ENCODE measurements around the gene GJA3. TPM values are rescaled to one million over a fixed set of nuclear protein-coding genes. Genes with fewer than 3 reads are reported as not detected.

The GJA3 gene
- total RNA-seq (2014; rRNA removed; shearing (Covaris generic)), result 0.52 and 1.6 TPM in 2 replicates

- peak; percentile 8 for DNase-seq (ENCODE audit: low spot score)
These were observed at the start of gene GJA3 for GRCh38 chr13:20160306-20161274. TSS of gene GJA3 (minus strand) at chr13:20161052. CDS start at chr13:20143288, 17,764 bp downstream.

DNA sequence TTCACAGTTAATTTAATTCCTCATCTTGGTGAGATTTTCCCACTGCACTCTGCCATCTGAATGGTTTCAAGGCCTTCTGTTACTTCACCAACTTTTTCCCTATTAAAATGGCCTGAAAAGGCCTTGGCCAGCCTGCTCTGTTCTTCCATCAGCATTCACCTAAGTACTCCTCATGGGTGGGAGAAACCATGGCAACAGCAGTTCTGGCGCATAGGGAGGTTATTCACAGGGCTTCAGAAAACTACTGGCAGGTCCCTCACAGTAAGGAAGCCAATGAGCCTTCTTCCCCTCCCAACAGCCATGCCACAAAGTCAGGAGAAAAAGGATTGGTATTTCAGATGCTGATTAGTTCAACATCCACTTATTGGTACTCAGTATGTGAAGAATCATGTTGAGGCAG, 49.1 kb upstream of the GJA3 start:
- DNase-seq (ENCODE audit: low spot score), result no peak

DNA sequence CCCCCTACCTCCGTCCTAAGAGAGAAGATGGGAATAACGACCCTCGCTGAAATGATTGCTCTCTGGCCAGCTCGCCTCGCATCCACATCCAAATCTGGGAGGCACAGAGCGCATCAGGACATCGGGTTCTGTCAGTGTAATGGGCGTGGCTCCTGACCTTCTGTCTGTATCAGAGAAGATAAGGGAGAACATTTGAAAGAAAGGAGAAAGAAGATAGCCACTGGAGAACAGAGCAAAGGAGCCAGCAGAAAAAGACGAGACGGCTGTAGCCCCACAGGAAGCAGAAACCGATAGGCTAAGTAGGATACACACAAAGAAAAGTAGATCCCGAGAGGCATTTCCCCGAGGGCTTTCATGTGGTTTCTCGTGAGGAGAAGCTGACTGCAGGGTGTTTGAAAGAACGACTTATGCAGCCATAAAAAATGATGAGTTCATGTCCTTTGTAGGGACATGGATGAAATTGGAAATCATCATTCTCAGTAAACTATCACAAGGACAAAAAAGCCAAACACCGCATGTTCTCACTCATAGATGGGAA, 45.9 kb upstream of the GJA3 start:
- DNase-seq (ENCODE audit: low spot score), result no peak

GRCh38 chr13:20206065-20206697, 45.3 kb upstream of the GJA3 start:
- no peak for DNase-seq (ENCODE audit: low spot score)

DNA sequence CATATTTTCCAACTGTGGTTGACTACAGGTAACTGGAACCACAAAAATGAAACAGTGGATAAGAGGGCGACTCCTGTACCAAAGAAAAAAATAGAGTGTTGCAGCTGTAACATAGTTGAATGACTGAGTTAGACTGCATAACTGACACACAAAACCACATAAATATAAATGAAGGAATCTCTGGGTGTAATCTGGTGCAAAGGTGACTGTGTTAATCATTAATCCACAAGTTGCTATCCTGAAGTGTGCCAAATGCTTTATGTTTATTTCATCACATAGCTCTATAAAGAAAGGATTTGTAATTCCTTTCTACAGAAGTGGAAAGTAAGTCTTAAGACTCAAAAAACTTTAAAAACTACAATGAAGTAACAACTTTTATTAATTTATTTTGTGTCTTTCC, 37.9 kb upstream of the GJA3 start:
- DNase-seq (ENCODE audit: low spot score), result no peak

GRCh38 chr13:20197361-20197834, 36.5 kb upstream of the GJA3 start:
- peak; percentile 25 for DNase-seq (ENCODE audit: low spot score)

DNA sequence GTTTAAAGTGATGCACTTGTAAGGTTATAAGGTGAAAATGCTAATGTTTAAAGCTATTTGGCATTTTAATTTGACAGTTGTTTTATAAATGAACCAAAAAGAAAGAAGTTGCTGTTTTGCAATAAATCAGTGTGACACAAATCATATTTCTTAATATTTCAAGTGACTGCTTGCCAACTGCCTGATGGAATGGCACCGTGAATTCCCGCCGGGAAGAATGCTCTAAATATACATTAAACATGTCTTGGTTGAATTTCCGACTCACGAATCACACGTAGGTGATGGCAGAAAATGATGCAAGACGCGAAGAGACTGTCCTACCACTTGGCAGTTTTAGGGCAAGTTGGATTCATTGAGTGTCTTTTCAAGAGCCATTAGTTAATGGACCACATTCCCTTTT, 34.9 kb upstream of the GJA3 start:
- no peak for DNase-seq (ENCODE audit: low spot score)

DNA sequence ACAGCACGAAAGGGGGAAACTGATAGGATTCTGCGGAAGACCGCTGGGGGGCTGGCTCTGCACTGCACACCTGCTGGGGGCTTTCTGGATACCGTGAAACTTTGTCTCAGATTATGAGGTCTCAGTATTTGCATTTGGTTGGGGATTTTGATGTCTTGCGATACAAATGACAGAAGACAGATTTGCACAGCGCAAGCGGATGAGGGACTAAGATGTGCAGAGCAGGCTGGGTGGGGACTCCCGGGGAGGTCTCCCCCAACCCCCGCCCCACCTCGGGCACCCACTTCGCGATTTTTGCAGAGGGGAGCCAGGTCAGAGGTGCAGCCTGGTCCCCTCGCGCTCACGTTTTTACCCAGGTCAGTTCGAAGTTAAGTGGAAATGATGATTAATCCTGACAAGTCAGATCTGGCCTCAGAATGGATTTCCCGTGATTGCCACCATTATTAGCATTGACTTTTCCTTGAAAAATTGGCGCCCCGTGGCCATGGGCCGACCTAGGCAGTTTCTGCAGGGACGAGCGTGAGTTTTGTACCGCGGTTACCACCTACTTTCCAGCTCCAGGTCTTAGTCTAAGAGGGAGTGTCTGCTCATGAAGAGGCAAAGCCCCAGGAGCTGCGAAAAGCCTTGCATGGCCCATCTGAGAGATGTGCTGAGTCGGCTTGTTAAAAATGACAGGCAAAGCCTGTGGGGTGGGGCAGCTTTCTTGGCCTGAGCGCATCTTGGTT, 33.2 kb upstream of the GJA3 start:
- no peak for DNase-seq (ENCODE audit: low spot score)

DNA sequence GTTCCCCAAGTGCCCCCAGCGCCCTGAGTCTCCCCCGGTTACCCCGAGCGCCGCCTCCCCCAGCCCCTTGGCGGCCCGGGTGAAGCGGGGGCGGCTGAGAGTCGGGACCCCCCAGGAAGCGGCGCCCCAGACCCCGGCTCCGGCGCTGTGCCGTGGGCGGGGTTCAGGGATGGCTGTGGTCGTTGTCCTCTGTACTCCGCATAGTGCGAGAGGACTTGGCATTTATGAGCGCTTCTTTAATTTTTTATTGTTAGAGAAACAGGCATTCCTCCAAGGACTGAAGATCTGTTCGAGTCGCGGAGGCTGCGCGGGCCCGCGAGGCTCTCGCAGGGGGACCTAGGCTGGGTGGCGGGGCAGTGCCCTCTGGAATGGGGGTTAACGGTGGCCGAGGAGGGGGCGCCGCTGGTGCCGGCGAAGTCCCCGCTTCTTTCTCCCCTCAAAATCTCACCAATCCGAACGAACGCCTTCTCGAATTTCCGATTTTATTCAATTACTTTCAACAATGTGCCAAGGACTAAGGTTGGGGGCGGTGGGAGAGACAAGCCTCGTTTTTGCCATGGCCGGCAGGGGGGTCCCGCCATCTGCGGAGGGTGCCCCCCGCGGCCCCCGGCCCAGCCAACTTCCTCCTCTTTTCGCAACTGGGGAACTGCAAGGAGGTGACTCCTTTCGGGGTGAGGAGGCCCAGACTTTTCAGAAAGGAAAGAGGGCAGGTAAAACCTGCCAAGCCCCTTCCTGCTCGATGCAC, 32.5 kb upstream of the GJA3 start:
- no peak for DNase-seq (ENCODE audit: low spot score)

- no peak for DNase-seq (ENCODE audit: low spot score)
These were observed 31.9 kb upstream of the GJA3 start, which contains the start of gene GJB2 for GRCh38 chr13:20192836-20193161. TSS of gene GJB2 (minus strand) at chr13:20192938. CDS start at chr13:20189581, 3,357 bp downstream.

DNA sequence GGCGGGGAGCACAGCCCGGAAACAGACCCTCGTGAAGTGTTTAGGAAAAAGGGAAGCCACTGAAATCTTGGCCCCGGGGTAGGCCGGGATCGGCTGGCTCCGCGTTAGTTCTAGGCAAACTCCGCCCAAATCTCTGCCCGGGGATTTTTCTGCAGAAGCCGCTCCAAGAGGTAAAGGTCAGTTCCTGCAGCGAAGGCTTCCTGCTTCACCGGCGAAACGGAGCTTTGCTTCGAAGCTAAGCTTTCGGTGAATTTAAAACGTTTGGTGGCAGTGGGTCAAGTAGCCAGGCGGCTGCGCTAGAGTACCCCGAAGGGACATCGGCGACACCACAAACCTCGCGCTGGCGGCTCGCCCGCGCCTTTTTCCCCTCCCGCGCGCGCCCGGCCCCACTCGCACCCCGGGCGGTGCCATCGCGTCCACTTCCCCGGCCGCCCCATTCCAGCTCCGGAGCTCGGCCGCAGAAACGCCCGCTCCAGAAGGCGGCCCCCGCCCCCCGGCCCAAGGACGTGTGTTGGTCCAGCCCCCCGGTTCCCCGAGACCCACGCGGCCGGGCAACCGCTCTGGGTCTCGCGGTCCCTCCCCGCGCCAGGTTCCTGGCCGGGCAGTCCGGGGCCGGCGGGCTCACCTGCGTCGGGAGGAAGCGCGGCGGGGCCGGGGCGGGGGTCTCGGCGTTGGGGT, 31.4 kb upstream of the GJA3 start:
- DNase-seq (ENCODE audit: low spot score), result no peak

DNA sequence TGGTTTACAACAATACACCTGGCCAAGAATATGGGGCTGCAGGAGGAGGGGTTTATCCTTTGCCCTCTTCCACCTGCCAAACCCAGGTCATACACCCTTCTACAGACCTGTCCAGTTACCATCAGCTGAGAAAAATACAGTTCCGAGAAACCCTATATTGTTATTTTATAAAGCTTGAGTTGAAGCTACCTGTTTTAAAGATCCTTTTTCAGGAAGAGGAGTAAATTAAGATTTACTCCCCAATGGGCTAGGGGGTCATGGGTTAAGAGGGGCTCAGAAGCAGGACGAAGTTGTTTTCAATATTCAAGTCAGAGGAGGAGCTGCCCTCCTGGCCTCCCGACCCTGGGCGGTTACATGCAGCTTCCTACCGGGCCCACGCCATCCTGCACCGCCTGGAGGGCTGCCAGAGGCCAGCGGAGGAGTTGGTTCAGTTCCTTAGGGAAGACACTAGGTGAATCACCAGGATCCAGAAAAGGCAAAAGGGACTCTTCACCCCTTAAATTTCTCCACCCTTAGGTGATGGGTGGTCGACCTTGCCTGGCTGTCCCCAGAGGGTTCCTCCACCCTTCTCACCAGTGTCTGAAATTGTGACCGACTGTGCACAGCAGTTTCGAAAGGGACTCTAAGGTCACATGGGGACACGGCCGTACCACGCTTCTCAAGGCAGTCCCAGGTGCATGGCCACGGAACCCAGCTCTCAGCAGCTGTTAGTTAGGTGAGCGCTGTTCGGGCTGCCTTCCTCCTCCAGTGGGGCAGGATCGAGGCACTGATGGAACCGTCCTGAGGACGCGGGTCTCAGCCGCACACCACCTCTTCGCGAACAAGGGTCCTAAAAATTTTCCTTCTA, 30.7 kb upstream of the GJA3 start:
- no peak for DNase-seq (ENCODE audit: low spot score)

- peak; percentile 92 for DNase-seq (ENCODE audit: low spot score)
These were observed 29.8 kb upstream of the GJA3 start for GRCh38 chr13:20190481-20191310.

DNA sequence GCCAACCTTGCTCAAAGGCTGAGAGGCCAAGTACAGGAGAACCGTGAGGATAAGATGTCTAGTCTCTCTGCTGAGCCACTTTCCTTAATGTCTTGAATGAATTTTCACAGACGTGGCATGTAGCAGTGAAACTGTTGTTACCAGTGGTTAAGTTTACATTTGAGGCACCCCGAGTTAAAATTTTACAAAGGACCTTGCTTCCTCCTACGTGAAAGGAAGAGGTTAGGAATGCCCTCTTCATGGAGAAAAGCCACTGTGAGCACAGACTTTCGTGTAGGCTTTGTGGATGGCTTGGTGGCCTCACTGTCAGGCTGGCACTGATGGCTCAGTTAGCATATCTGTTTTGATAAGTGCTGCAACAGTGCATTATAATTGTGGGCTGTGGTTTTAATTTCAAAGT, 29.2 kb upstream of the GJA3 start:
- DNase-seq (ENCODE audit: low spot score), result no peak

DNA sequence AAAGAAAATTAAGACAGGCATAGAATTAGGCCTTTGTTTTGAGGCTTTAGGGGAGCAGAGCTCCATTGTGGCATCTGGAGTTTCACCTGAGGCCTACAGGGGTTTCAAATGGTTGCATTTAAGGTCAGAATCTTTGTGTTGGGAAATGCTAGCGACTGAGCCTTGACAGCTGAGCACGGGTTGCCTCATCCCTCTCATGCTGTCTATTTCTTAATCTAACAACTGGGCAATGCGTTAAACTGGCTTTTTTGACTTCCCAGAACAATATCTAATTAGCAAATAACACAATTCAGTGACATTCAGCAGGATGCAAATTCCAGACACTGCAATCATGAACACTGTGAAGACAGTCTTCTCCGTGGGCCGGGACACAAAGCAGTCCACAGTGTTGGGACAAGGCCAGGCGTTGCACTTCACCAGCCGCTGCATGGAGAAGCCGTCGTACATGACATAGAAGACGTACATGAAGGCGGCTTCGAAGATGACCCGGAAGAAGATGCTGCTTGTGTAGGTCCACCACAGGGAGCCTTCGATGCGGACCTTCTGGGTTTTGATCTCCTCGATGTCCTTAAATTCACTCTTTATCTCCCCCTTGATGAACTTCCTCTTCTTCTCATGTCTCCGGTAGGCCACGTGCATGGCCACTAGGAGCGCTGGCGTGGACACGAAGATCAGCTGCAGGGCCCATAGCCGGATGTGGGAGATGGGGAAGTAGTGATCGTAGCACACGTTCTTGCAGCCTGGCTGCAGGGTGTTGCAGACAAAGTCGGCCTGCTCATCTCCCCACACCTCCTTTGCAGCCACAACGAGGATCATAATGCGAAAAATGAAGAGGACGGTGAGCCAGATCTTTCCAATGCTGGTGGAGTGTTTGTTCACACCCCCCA, 28.1 kb upstream of the GJA3 start:
- DNase-seq (ENCODE audit: low spot score), result no peak

DNA sequence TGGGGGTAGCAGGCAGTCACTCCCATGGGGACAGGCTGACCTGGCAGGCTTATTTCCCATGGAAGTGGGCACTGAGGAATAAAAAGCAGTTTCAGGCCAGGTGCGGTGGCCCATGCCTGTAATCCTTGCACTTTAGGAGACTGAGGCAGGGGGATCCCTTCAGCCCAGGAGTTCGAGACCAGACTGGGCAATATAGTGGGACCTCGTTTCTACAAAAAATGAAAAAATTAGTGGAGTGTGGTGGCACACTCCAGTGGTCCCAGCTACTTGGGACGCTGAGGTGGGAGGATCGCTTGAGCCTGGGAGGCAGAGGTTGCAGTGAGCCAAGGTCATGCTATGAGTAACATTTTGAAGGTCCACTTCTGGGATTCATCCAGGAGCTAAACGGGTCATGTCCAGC, 25.9 kb upstream of the GJA3 start:
- DNase-seq (ENCODE audit: low spot score), result no peak

GRCh38 chr13:20185366-20186056, 24.7 kb upstream of the GJA3 start:
- no peak for DNase-seq (ENCODE audit: low spot score)

Data from A172 (cell line).